Memory B cell (primary cell): ENCODE measurements around the gene HS3ST1.

Experiments used
- ATAC-seq: fragments of 150-1000 bp; cut with Tn5 transposase; 2 replicates; pipeline ENCODE4 v1.10.0; 2021; ENCODE audit warnings: low read depth, mild to moderate bottlenecking, moderate library complexity
- DNase-seq, 2 donors: peaks; one replicate each; pipeline ENCODE4 v3.0.0; 2022; ENCODE audit warnings: low spot score in 2 of 2
- H3K27ac Mint-ChIP-seq: one replicate; pipeline ENCODE4 v1.8.0; 2022; ENCODE audit warnings: mild to moderate bottlenecking, moderate library complexity, mixed read lengths
- H3K27me3 Mint-ChIP-seq: one replicate; pipeline ENCODE4 v1.8.0; 2022; ENCODE audit warnings: mixed read lengths
- H3K36me3 Mint-ChIP-seq: one replicate; pipeline ENCODE4 v1.8.0; 2022; ENCODE audit warnings: mild to moderate bottlenecking, mixed read lengths
- H3K4me1 Mint-ChIP-seq: one replicate; pipeline ENCODE4 v1.8.0; 2022; ENCODE audit warnings: mixed read lengths
- H3K4me3 Mint-ChIP-seq: one replicate; pipeline ENCODE4 v1.8.0; 2022; ENCODE audit warnings: mild to moderate bottlenecking, moderate library complexity, mixed read lengths
- H3K9me3 Mint-ChIP-seq: one replicate; pipeline ENCODE4 v1.8.0; 2022; ENCODE audit warnings: mixed read lengths

The HS3ST1 gene

DNA sequence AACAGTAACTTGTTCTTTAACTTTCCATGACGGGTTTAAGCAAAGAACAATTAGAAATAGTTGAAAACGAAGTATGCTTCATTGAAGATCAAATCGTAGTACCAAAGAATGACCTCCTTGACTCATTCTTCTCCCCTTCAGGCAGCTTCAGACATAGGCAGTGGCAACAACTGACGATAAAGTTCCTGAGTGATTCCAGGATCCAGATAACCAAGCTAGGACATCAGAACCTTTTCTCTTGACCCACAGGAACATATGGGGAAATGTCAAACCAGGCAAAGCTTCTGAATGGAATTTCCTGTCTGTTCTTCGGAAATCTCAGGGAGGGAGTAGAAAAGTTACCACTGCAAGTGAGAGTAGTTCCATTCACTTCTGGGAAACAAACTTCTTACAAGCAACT is 74.2 kb downstream of the HS3ST1 start:
- ATAC-seq (no peak), DNase-seq (no peak)
- Mint-ChIP-seq H3K4me3 (no peak overlapping the region), H3K27me3 (no peaks in the 10 kb centered on the region), H3K9me3 (peaks cover 2% of the 10 kb centered on the region), H3K36me3 (peaks cover 2% of the 10 kb centered on the region), H3K4me1 (peaks cover 2% of the 10 kb centered on the region), H3K27ac (no peak overlapping the region)

- no peak for DNase-seq
- ATAC-seq, result no peak
- Mint-ChIP-seq H3K9me3 (no peaks in the 10 kb centered on the region), H3K36me3 (no peaks in the 10 kb centered on the region), H3K4me3 (no peak overlapping the region), H3K27me3 (peaks cover 2% of the 10 kb centered on the region), H3K4me1 (peaks cover 5% of the 10 kb centered on the region), H3K27ac (no peak overlapping the region)
Measured at GRCh38 chr4:11348449-11349088, 80.1 kb downstream of the HS3ST1 start.

GRCh38 chr4:11344916-11345315 is 83.8 kb downstream of the HS3ST1 start:
- no peaks in the 10 kb centered on the region for H3K36me3 Mint-ChIP-seq
- H3K27ac Mint-ChIP-seq, result no peak overlapping the region

DNA sequence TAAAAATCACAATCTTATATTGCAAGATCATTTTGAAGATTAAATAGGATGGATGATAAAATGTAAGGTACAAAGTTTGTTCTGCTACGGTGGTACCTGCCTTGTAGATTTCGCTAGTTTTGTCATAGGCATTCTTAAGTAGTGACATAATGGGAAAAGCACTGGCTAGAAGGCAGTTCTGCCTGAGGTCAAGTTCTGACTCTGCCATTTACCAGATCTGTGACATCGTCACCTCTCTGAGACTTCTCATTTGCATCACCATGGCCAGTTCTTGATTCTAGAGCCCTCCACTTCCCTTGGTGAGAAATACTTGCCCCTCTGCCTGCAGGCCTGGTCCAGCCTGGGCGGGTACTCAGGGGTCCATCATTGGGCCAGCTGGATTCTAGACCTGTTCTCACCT is 85.2 kb downstream of the HS3ST1 start:
- H3K27me3 Mint-ChIP-seq, result no peaks in the 10 kb centered on the region
- H3K36me3 Mint-ChIP-seq, result no peaks in the 10 kb centered on the region
- H3K9me3 Mint-ChIP-seq, result no peaks in the 10 kb centered on the region
- peaks cover 34% of the 10 kb centered on the region for H3K4me1 Mint-ChIP-seq
- no peak overlapping the region for H3K4me3 Mint-ChIP-seq
- H3K27ac Mint-ChIP-seq, result no peak overlapping the region
- ATAC-seq, result no peak
- DNase-seq, result no peak

More at GRCh38 chr4:11344916-11345315, 83.8 kb downstream of the HS3ST1 start:
- Mint-ChIP-seq H3K9me3 (no peaks in the 10 kb centered on the region), H3K27me3 (peaks cover 2% of the 10 kb centered on the region), H3K4me3 (no peak overlapping the region), H3K4me1 (peaks cover 22% of the 10 kb centered on the region)
- ATAC-seq (no peak), DNase-seq (no peak)
